HG03565 (cell line): ENCODE results near the gene AP2B1.
"Not testable (repeated sequence)": the region's sequence is repeated elsewhere in the genome, so short reads cannot be mapped to it uniquely, and the experiment has no call there.

Experiments
- ATAC-seq: cut with Tn5 transposase; IDR thresholded peaks from one replicate; pipeline ENCODE4 v1.9.1; 2021; ENCODE audit warnings: mild to moderate bottlenecking, moderate library complexity; ENCODE audit not compliant: unreplicated experiment

AP2B1 gene

GRCh38 chr17:35587074-35587961 is at the start of gene AP2B1:
Gene AP2B1, plus strand, starts transcription at chr17:35587322. Its CDS starts 6,709 bp downstream, at chr17:35594031.
- peak; percentile 71 for ATAC-seq

GRCh38 chr17:35537601-35538141 is 49.5 kb upstream of the AP2B1 start, which contains the start of gene SLFN12L:
Gene SLFN12L, minus strand, starts transcription at chr17:35537678. Its CDS starts 15,314 bp downstream, at chr17:35522364.
- no peak for ATAC-seq

GRCh38 chr17:35539659-35540026 is 47.5 kb upstream of the AP2B1 start:
- no peak for ATAC-seq

GRCh38 chr17:35540589-35541404 is 46.3 kb upstream of the AP2B1 start:
- ATAC-seq, result no peak

GRCh38 chr17:35541434-35541833 is 45.7 kb upstream of the AP2B1 start:
- no peak for ATAC-seq

- ATAC-seq, result no peak
Measured at GRCh38 chr17:35542990-35543389, 44.1 kb upstream of the AP2B1 start.

GRCh38 chr17:35543856-35544255 is 43.3 kb upstream of the AP2B1 start:
- ATAC-seq, result no peak

GRCh38 chr17:35545150-35545549 is 42.0 kb upstream of the AP2B1 start:
- no peak for ATAC-seq

- no peak for ATAC-seq
Measured at GRCh38 chr17:35546487-35546886, 40.6 kb upstream of the AP2B1 start.

- no peak for ATAC-seq
Measured at GRCh38 chr17:35548208-35548810, 38.8 kb upstream of the AP2B1 start.

GRCh38 chr17:35548978-35549377 is 38.1 kb upstream of the AP2B1 start:
- ATAC-seq, result no peak

GRCh38 chr17:35553310-35553709 is 33.8 kb upstream of the AP2B1 start:
- ATAC-seq, result no peak

- no peak for ATAC-seq
Measured at GRCh38 chr17:35554668-35555067, 32.5 kb upstream of the AP2B1 start.

GRCh38 chr17:35555691-35556090 is 31.4 kb upstream of the AP2B1 start:
- no peak for ATAC-seq

- no peak for ATAC-seq
Measured at GRCh38 chr17:35557353-35557752, 29.8 kb upstream of the AP2B1 start.

- no peak for ATAC-seq
Measured at GRCh38 chr17:35559495-35560210, 27.5 kb upstream of the AP2B1 start.

- ATAC-seq, result no peak
Measured at GRCh38 chr17:35560703-35561102, 26.4 kb upstream of the AP2B1 start, which contains the start of gene SLFN14. Gene SLFN14, minus strand, starts transcription at chr17:35560819. Its CDS starts 2,757 bp downstream, at chr17:35558062.

- not testable (repeated sequence) for ATAC-seq
Measured at GRCh38 chr17:35563181-35563580, 23.9 kb upstream of the AP2B1 start.

- ATAC-seq, result no peak
Measured at GRCh38 chr17:35566968-35567367, 20.2 kb upstream of the AP2B1 start.

- no peak for ATAC-seq
Measured at GRCh38 chr17:35568561-35568960, 18.6 kb upstream of the AP2B1 start.
